Liver (tissue), 9 donors: ENCODE results near the gene SNAI3. TPM values are rescaled to one million over a fixed set of nuclear protein-coding genes. Genes with fewer than 3 reads are reported as not detected.

Experiments used
- DNase-seq: peaks from one replicate; pipeline ENCODE4 v3.0.0-alpha.2; 2017; ENCODE audit warnings: low spot score
- H3K27ac ChIP-seq, 2 donors: one replicate each; pipeline ENCODE4 v1.7.0; 2013; ENCODE audit warnings: inconsistent platforms in 2 of 2, low read length in 2 of 2, control low read depth in 1 of 2, low read depth in 1 of 2, mild to moderate bottlenecking in 1 of 2
- H3K27me3 ChIP-seq, 4 donors: one replicate each; pipeline versions ENCODE4 v1.6.1 to v1.7.0; 2013; ENCODE audit warnings: low read length in 3 of 4, inconsistent platforms in 1 of 4, mild to moderate bottlenecking in 1 of 4, moderate library complexity in 1 of 4; ENCODE audit not compliant: control insufficient read depth in 4 of 4, insufficient read depth in 4 of 4
- H3K36me3 ChIP-seq, 4 donors: one replicate each; pipeline versions ENCODE4 v1.6.1 to v1.7.0; 2013; ENCODE audit warnings: low read length in 3 of 4, mild to moderate bottlenecking in 3 of 4, low read depth in 1 of 4, moderate library complexity in 1 of 4; ENCODE audit not compliant: control insufficient read depth in 4 of 4, insufficient read depth in 3 of 4
- H3K4me1 ChIP-seq, 4 donors: one replicate each; pipeline versions ENCODE4 v1.6.1 to v1.7.0; 2013; ENCODE audit warnings: low read length in 3 of 4, mild to moderate bottlenecking in 3 of 4, moderate library complexity in 1 of 4; ENCODE audit not compliant: control insufficient read depth in 4 of 4, insufficient read depth in 4 of 4
- H3K4me3 ChIP-seq, 3 donors: one replicate each; pipeline versions ENCODE4 v1.6.1 to v1.7.0; 2013; ENCODE audit warnings: low read length in 3 of 3, control low read depth in 1 of 3, low read depth in 1 of 3, mild to moderate bottlenecking in 1 of 3
- H3K9ac ChIP-seq, 2 donors: one replicate each; pipeline ENCODE4 v1.7.0; 2013; ENCODE audit warnings: low read length in 2 of 2, mild to moderate bottlenecking in 2 of 2, moderate library complexity in 2 of 2, control low read depth in 1 of 2, low read depth in 1 of 2
- H3K9me3 ChIP-seq, 4 donors: one replicate each; pipeline versions ENCODE4 v1.6.1 to v1.7.0; 2013; ENCODE audit warnings: low read length in 3 of 4; ENCODE audit not compliant: control insufficient read depth in 4 of 4
- EGR1 ChIP-seq, 2 donors: IDR thresholded peaks; 2 replicates each; pipeline ENCODE4 v1.6.1; 2016 to 2018; ENCODE audit warnings: antibody characterized with exemption in 2 of 2, low read depth in 2 of 2
- FOXA1 ChIP-seq: IDR thresholded peaks from 2 replicates; pipeline ENCODE4 v1.6.1; 2016; ENCODE audit warnings: antibody characterized with exemption
- FOXA2 ChIP-seq: IDR thresholded peaks from 2 replicates; pipeline ENCODE4 v1.6.1; 2016; ENCODE audit warnings: antibody characterized with exemption
- GABPA ChIP-seq, 2 donors: IDR thresholded peaks in 1 of 2; conservative IDR thresholded peaks in 1 of 2; 2 replicates each; pipeline ENCODE4 v1.6.1; 2016; ENCODE audit warnings: antibody characterized with exemption in 2 of 2, mild to moderate bottlenecking in 1 of 2, moderate library complexity in 1 of 2
- HNF4A ChIP-seq, 2 donors: conservative IDR thresholded peaks; 2 replicates each; pipeline ENCODE4 v1.6.1; 2016; ENCODE audit warnings: antibody characterized with exemption in 2 of 2, mild to moderate bottlenecking in 2 of 2
- HNF4G ChIP-seq: IDR thresholded peaks from 2 replicates; pipeline ENCODE4 v1.6.1; 2016; ENCODE audit warnings: antibody characterized with exemption
- JUND ChIP-seq, 2 donors: IDR thresholded peaks; 2 replicates each; pipeline ENCODE4 v1.6.1; 2016; ENCODE audit warnings: antibody characterized with exemption in 2 of 2
- NR2F2 ChIP-seq: IDR thresholded peaks from 2 replicates; pipeline ENCODE4 v1.6.1; 2016; ENCODE audit warnings: antibody characterized with exemption
- RAD21 ChIP-seq, 2 donors: IDR thresholded peaks; 2 replicates each; pipeline ENCODE4 v1.6.1; 2016; ENCODE audit warnings: antibody characterized with exemption in 2 of 2, mild to moderate bottlenecking in 2 of 2
- RXRA ChIP-seq, 2 donors: IDR thresholded peaks; 2 replicates each; pipeline ENCODE4 v1.6.1; 2017 to 2018; ENCODE audit warnings: antibody characterized with exemption in 2 of 2, mild to moderate bottlenecking in 1 of 2
- SP1 ChIP-seq: IDR thresholded peaks from 2 replicates; pipeline ENCODE4 v1.6.1; 2018; ENCODE audit warnings: antibody characterized with exemption, mild to moderate bottlenecking
- TAF1 ChIP-seq: conservative IDR thresholded peaks from 2 replicates; pipeline ENCODE4 v1.6.1; 2016; ENCODE audit warnings: antibody characterized with exemption, mild to moderate bottlenecking
- YY1 ChIP-seq: IDR thresholded peaks from 2 replicates; pipeline ENCODE4 v1.6.1; 2016; ENCODE audit warnings: antibody characterized with exemption, mild to moderate bottlenecking
- WGBS: extraction: QIAGEN DNeasy Blood & Tissue Kit; methylation state at CpG from one replicate; pipeline ENCODE4 v1.1.7; 2013; 5-methylcytosine and 5-hydroxymethylcytosine counted together
- polyA plus RNA-seq, 2 donors: library from polyadenylated mRNA; stranded (reverse) in 1 of 2; unstranded in 1 of 2; fragments of 200-250 nt in 1 of 2; fragments of >200 nt in 1 of 2; fragmentation: Nextera tagmentation in 1 of 2; extraction: Ambion mirVana in 1 of 2; gene quantifications; one replicate each; pipeline versions ENCODE4 v1.2.1 to v1.2.3, GENCODE V29; 2013 to 2015
- total RNA-seq, 2 donors: library from RNA; depleted of rRNA; stranded (reverse); fragments of >200 nt; gene quantifications; one replicate each; pipeline ENCODE4 v1.2.3, GENCODE V29; 2014
- TF ChIP-seq, protein P1 (sequence below): IDR thresholded peaks from 2 replicates; pipeline ENCODE4 v1.6.1; 2016; ENCODE audit warnings: antibody characterized with exemption
- TF ChIP-seq, protein P2 (sequence below): IDR thresholded peaks from 2 replicates; pipeline ENCODE4 v1.6.1; 2016; ENCODE audit warnings: antibody characterized with exemption
- TF ChIP-seq, protein P3 (sequence below): fragments of 150-350 bp; IDR thresholded peaks from 2 replicates; pipeline ENCODE4 v1.5.1; 2017; ENCODE audit warnings: improper control_type of control experiment, low read depth, low read length; ENCODE audit not compliant: missing input control
- TF ChIP-seq, protein P4 (sequence below): IDR thresholded peaks from 2 replicates; pipeline ENCODE4 v1.6.1; 2016; ENCODE audit warnings: antibody characterized with exemption
- TF ChIP-seq, protein P5 (sequence below): IDR thresholded peaks from 2 replicates; pipeline ENCODE4 v1.6.1; 2016; ENCODE audit warnings: antibody characterized with exemption, mild to moderate bottlenecking
- donor health status: healthy.
- donor health status: healthy.
- donor health status: healthy.
- donor health status: healthy.
- donor health status: healthy.

Gene SNAI3
- total and polyA plus RNA-seq, 4 donors = 0.05 to 0.48 (median 0.20) TPM

DNA sequence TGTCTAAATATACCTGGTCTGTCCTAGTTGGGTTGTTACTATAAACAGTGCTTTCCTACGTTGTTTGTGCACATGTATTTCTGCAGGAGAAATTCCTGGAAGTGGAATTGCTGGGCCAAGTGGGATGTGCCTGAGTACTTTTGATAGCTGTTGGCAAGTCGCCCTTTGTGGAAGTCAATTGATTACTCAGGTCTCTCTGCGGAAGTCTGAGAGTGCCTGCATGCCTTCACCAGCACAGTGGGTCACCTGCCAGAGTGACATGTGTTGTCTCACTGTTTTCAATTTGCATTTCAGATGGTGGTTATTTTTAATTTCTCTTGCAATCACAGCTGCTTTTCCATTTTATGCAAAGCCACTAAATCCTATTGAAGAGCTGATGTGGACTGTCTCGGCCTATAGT is 21.2 kb downstream of the SNAI3 start:
- Histone ChIP-seq H3K9me3 (no peaks in the 10 kb centered on the region), H3K9ac (no peak overlapping the region), H3K4me1 (peaks cover 8 to 38% (median 26%) of the 10 kb centered on the region in 4 donors), H3K36me3 (peaks cover 0 to 2% (median 0%) of the 10 kb centered on the region in 4 donors), H3K27ac (peak overlapping the region; percentile 74 to 85), H3K4me3 (no peak overlapping the region), H3K27me3 (no peaks in the 10 kb centered on the region)
- DNase-seq = no peak
- TF ChIP-seq NR2F2 (peak; percentile 38), SP1 (peak; percentile 88), EGR1 (IDR thresholded peaks at IDR 0.05; ENCODE audit: low read depth in 2 of 2) (peak in 1 of 2 donors; percentile 77), RXRA (IDR thresholded peaks at IDR 0.05) (peak; percentile 79 to 89), HNF4A (conservative IDR thresholded peaks at IDR 0.05) (peak; percentile 60 to 63), FOXA2 (peak; percentile 41), GABPA (IDR thresholded peaks at IDR 0.05 in 1 of 2, conservative IDR thresholded peaks at IDR 0.05 in 1 of 2) (peak in 1 of 2 donors; percentile 47), RAD21 (IDR thresholded peaks at IDR 0.05) (peak; percentile 39 to 50), YY1 (no peak), HNF4G (no peak), TAF1 (peak; percentile 2), JUND (IDR thresholded peaks at IDR 0.05) (no peak), FOXA1 (peak; percentile 48)
- TF ChIP-seq, protein P1, sequence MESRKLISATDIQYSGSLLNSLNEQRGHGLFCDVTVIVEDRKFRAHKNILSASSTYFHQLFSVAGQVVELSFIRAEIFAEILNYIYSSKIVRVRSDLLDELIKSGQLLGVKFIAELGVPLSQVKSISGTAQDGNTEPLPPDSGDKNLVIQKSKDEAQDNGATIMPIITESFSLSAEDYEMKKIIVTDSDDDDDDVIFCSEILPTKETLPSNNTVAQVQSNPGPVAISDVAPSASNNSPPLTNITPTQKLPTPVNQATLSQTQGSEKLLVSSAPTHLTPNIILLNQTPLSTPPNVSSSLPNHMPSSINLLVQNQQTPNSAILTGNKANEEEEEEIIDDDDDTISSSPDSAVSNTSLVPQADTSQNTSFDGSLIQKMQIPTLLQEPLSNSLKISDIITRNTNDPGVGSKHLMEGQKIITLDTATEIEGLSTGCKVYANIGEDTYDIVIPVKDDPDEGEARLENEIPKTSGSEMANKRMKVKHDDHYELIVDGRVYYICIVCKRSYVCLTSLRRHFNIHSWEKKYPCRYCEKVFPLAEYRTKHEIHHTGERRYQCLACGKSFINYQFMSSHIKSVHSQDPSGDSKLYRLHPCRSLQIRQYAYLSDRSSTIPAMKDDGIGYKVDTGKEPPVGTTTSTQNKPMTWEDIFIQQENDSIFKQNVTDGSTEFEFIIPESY = no peak
- TF ChIP-seq, protein P2, sequence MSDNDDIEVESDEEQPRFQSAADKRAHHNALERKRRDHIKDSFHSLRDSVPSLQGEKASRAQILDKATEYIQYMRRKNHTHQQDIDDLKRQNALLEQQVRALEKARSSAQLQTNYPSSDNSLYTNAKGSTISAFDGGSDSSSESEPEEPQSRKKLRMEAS = peak; percentile 98
- TF ChIP-seq, protein P3, sequence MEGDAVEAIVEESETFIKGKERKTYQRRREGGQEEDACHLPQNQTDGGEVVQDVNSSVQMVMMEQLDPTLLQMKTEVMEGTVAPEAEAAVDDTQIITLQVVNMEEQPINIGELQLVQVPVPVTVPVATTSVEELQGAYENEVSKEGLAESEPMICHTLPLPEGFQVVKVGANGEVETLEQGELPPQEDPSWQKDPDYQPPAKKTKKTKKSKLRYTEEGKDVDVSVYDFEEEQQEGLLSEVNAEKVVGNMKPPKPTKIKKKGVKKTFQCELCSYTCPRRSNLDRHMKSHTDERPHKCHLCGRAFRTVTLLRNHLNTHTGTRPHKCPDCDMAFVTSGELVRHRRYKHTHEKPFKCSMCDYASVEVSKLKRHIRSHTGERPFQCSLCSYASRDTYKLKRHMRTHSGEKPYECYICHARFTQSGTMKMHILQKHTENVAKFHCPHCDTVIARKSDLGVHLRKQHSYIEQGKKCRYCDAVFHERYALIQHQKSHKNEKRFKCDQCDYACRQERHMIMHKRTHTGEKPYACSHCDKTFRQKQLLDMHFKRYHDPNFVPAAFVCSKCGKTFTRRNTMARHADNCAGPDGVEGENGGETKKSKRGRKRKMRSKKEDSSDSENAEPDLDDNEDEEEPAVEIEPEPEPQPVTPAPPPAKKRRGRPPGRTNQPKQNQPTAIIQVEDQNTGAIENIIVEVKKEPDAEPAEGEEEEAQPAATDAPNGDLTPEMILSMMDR = no peak
- TF ChIP-seq, protein P4, sequence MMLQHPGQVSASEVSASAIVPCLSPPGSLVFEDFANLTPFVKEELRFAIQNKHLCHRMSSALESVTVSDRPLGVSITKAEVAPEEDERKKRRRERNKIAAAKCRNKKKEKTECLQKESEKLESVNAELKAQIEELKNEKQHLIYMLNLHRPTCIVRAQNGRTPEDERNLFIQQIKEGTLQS = no peak
- TF ChIP-seq, protein P5, sequence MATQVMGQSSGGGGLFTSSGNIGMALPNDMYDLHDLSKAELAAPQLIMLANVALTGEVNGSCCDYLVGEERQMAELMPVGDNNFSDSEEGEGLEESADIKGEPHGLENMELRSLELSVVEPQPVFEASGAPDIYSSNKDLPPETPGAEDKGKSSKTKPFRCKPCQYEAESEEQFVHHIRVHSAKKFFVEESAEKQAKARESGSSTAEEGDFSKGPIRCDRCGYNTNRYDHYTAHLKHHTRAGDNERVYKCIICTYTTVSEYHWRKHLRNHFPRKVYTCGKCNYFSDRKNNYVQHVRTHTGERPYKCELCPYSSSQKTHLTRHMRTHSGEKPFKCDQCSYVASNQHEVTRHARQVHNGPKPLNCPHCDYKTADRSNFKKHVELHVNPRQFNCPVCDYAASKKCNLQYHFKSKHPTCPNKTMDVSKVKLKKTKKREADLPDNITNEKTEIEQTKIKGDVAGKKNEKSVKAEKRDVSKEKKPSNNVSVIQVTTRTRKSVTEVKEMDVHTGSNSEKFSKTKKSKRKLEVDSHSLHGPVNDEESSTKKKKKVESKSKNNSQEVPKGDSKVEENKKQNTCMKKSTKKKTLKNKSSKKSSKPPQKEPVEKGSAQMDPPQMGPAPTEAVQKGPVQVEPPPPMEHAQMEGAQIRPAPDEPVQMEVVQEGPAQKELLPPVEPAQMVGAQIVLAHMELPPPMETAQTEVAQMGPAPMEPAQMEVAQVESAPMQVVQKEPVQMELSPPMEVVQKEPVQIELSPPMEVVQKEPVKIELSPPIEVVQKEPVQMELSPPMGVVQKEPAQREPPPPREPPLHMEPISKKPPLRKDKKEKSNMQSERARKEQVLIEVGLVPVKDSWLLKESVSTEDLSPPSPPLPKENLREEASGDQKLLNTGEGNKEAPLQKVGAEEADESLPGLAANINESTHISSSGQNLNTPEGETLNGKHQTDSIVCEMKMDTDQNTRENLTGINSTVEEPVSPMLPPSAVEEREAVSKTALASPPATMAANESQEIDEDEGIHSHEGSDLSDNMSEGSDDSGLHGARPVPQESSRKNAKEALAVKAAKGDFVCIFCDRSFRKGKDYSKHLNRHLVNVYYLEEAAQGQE = peak; percentile 36
- 41% methylated on average over 4 of the region's 4 CpGs for WGBS
